GM21367 (cell line): Measurements from ENCODE around the gene HS3ST3A1.

Experiments used
- ATAC-seq: cut with Tn5 transposase; IDR thresholded peaks from one replicate; pipeline ENCODE4 v1.9.1; 2021; ENCODE audit not compliant: unreplicated experiment

HS3ST3A1 gene

GRCh38 chr17:13541032-13541480, 60.7 kb downstream of the HS3ST3A1 start:
- ATAC-seq, result no peak

- ATAC-seq, result no peak
These were observed 61.2 kb downstream of the HS3ST3A1 start for GRCh38 chr17:13540546-13540945.

GRCh38 chr17:13539421-13539820, 62.3 kb downstream of the HS3ST3A1 start:
- no peak for ATAC-seq

GRCh38 chr17:13538841-13539411, 62.8 kb downstream of the HS3ST3A1 start:
- no peak for ATAC-seq

GRCh38 chr17:13537871-13538643, 63.7 kb downstream of the HS3ST3A1 start:
- no peak for ATAC-seq

- no peak for ATAC-seq
These were observed 64.5 kb downstream of the HS3ST3A1 start for GRCh38 chr17:13537167-13537731.

- no peak for ATAC-seq
These were observed 66.8 kb downstream of the HS3ST3A1 start for GRCh38 chr17:13534946-13535345.

GRCh38 chr17:13531721-13532120, 70.0 kb downstream of the HS3ST3A1 start:
- ATAC-seq, result no peak

GRCh38 chr17:13525876-13526275, 75.9 kb downstream of the HS3ST3A1 start:
- no peak for ATAC-seq

- no peak for ATAC-seq
These were observed 78.6 kb downstream of the HS3ST3A1 start for GRCh38 chr17:13523164-13523563.

- ATAC-seq, result no peak
These were observed 79.0 kb downstream of the HS3ST3A1 start for GRCh38 chr17:13522749-13523148.

GRCh38 chr17:13521784-13522183, 79.9 kb downstream of the HS3ST3A1 start:
- ATAC-seq, result no peak

GRCh38 chr17:13520899-13521572, 80.7 kb downstream of the HS3ST3A1 start:
- no peak for ATAC-seq

GRCh38 chr17:13518261-13519000, 83.3 kb downstream of the HS3ST3A1 start:
- no peak for ATAC-seq

GRCh38 chr17:13513039-13513405, 88.7 kb downstream of the HS3ST3A1 start:
- ATAC-seq, result no peak

- ATAC-seq, result no peak
These were observed 91.7 kb downstream of the HS3ST3A1 start for GRCh38 chr17:13510062-13510461.

- ATAC-seq, result no peak
These were observed 92.2 kb downstream of the HS3ST3A1 start for GRCh38 chr17:13509527-13509926.

- no peak for ATAC-seq
These were observed 92.8 kb downstream of the HS3ST3A1 start for GRCh38 chr17:13508896-13509295.

GRCh38 chr17:13503526-13503925, 98.2 kb downstream of the HS3ST3A1 start:
- no peak for ATAC-seq

- no peak for ATAC-seq
These were observed 99.5 kb downstream of the HS3ST3A1 start for GRCh38 chr17:13502263-13502662.

GRCh38 chr17:13500947-13501346, 100.8 kb downstream of the HS3ST3A1 start:
- ATAC-seq, result no peak
